GM19452 (cell line): ENCODE measurements around the gene VWC2L.

ENCODE experiments used
- ATAC-seq: cut with Tn5 transposase; IDR thresholded peaks from one replicate; pipeline ENCODE4 v1.9.1; 2021; ENCODE audit not compliant: unreplicated experiment

Gene VWC2L

GRCh38 chr2:214533541-214533940, 122.7 kb downstream of the VWC2L start:
- ATAC-seq: no peak

GRCh38 chr2:214536625-214537024, 125.8 kb downstream of the VWC2L start:
- no peak for ATAC-seq

GRCh38 chr2:214537929-214538328, 127.1 kb downstream of the VWC2L start:
- no peak for ATAC-seq

- ATAC-seq: no peak
These were observed 131.4 kb downstream of the VWC2L start for GRCh38 chr2:214542295-214542694.

GRCh38 chr2:214542866-214543265, 132.0 kb downstream of the VWC2L start:
- ATAC-seq: no peak

GRCh38 chr2:214543386-214543955, 132.6 kb downstream of the VWC2L start:
- no peak for ATAC-seq

- no peak for ATAC-seq
These were observed 135.2 kb downstream of the VWC2L start for GRCh38 chr2:214545898-214546542.

- no peak for ATAC-seq
These were observed 137.1 kb downstream of the VWC2L start for GRCh38 chr2:214547931-214548330.

- no peak for ATAC-seq
These were observed 139.1 kb downstream of the VWC2L start for GRCh38 chr2:214549946-214550345.

- ATAC-seq: no peak
These were observed 139.9 kb downstream of the VWC2L start for GRCh38 chr2:214550786-214551185.

- no peak for ATAC-seq
These were observed 147.0 kb downstream of the VWC2L start for GRCh38 chr2:214557884-214558283.

GRCh38 chr2:214558341-214558740, 147.5 kb downstream of the VWC2L start:
- ATAC-seq: no peak

- ATAC-seq: no peak
These were observed 149.3 kb downstream of the VWC2L start for GRCh38 chr2:214560176-214560575.

GRCh38 chr2:214560618-214561190, 149.8 kb downstream of the VWC2L start:
- no peak for ATAC-seq

- no peak for ATAC-seq
These were observed 154.4 kb downstream of the VWC2L start for GRCh38 chr2:214565246-214565645.

- no peak for ATAC-seq
These were observed 155.6 kb downstream of the VWC2L start for GRCh38 chr2:214566457-214566856.

- no peak for ATAC-seq
These were observed 158.7 kb downstream of the VWC2L start for GRCh38 chr2:214569419-214570035.

- ATAC-seq: no peak
These were observed 163.4 kb downstream of the VWC2L start for GRCh38 chr2:214574084-214574781.

GRCh38 chr2:214575030-214575429, 164.2 kb downstream of the VWC2L start:
- ATAC-seq: no peak

GRCh38 chr2:214575465-214575864, 164.6 kb downstream of the VWC2L start:
- no peak for ATAC-seq

- ATAC-seq: no peak
These were observed 166.9 kb downstream of the VWC2L start for GRCh38 chr2:214577769-214578168.

- ATAC-seq: no peak
These were observed 167.6 kb downstream of the VWC2L start for GRCh38 chr2:214578442-214578841.
